HEK293 (cell line): ENCODE measurements around the gene STAT3.

ENCODE experiments used
- CTCF ChIA-PET: fragments of 350-600 bp; formaldehyde crosslinking; extraction: SDS; loops from one replicate; lab custom pipeline; 2021; ENCODE audit warnings: antibody characterized with exemption; lab: Yijun Ruan, JAX
- POLR2A ChIA-PET: fragments of 300-600 bp; formaldehyde crosslinking; extraction: SDS; loops from one replicate; lab custom pipeline; 2020; ENCODE audit warnings: antibody characterized with exemption, inconsistent platforms; lab: Yijun Ruan, JAX
- H3K27ac ChIP-seq: fragments of 200-500 bp; sonication (Bioruptor generic); 2 replicates; pipeline ENCODE4 v1.5.1; 2014; ENCODE audit warnings: low read depth, low read length, control low read depth, inconsistent platforms; ENCODE audit errors: extremely low read depth
- H3K36me3 ChIP-seq, 2 experiments: fragments of 200-500 bp in 1 of 2; sonication (Bioruptor generic) in 1 of 2; 1 replicate in 1 of 2; 2 replicates in 1 of 2; pipeline ENCODE4 v1.5.1; 2014 to 2017; ENCODE audit warnings: inconsistent platforms in 2 of 2, low read length in 2 of 2; ENCODE audit not compliant: control insufficient read depth in 2 of 2, insufficient read depth in 1 of 2
- H3K4me1 ChIP-seq: fragments of 200-500 bp; sonication (Bioruptor generic); 2 replicates; pipeline ENCODE4 v1.5.1; 2014; ENCODE audit warnings: mild to moderate bottlenecking, low read length, inconsistent platforms; ENCODE audit not compliant: control insufficient read depth, insufficient read depth
- H3K4me3 ChIP-seq: 2 replicates; pipeline ENCODE4 v1.5.1; 2011; ENCODE audit warnings: low read depth, mild to moderate bottlenecking, control low read depth, low read length, moderate library complexity
- H3K9me3 ChIP-seq: fragments of 200-500 bp; sonication (Bioruptor generic); 2 replicates; pipeline ENCODE4 v1.5.1; 2014; ENCODE audit warnings: low read depth, low read length, inconsistent platforms; ENCODE audit not compliant: control insufficient read depth, insufficient read depth
- BCL11A ChIP-seq: fragments of 450-650 bp; formaldehyde crosslinking; IDR thresholded peaks from 2 replicates; pipeline ENCODE4 v1.5.1; 2016; ENCODE audit warnings: low read depth, missing biosample characterization, missing genetic modification characterization
- GLI2 ChIP-seq: fragments of 450-650 bp; formaldehyde crosslinking; IDR thresholded peaks from 2 replicates; pipeline ENCODE4; 2017; ENCODE audit warnings: missing biosample characterization, missing genetic modification characterization, low read depth, borderline replicate concordance
- MYNN ChIP-seq: fragments of 450-650 bp; formaldehyde crosslinking; IDR thresholded peaks from 2 replicates; pipeline ENCODE4 v1.5.1; 2016; ENCODE audit warnings: missing biosample characterization, missing genetic modification characterization, borderline replicate concordance
- YY2 ChIP-seq: fragments of 450-650 bp; formaldehyde crosslinking; IDR thresholded peaks from 2 replicates; pipeline ENCODE4 v1.5.1; 2016; ENCODE audit warnings: missing biosample characterization, missing genetic modification characterization
- ZBTB1 ChIP-seq: fragments of 450-650 bp; formaldehyde crosslinking; IDR thresholded peaks from 2 replicates; pipeline ENCODE4 v1.5.1; 2016; ENCODE audit warnings: missing biosample characterization, missing genetic modification characterization
- ZBTB17 ChIP-seq: fragments of 450-650 bp; formaldehyde crosslinking; IDR thresholded peaks from 2 replicates; pipeline ENCODE4 v1.5.1; 2016; ENCODE audit warnings: missing biosample characterization, missing genetic modification characterization
- ZBTB21 ChIP-seq: fragments of 450-650 bp; formaldehyde crosslinking; IDR thresholded peaks from 2 replicates; pipeline ENCODE4 v1.5.1; 2017; ENCODE audit warnings: missing biosample characterization, missing genetic modification characterization
- ZNF155 ChIP-seq: fragments of 450-650 bp; formaldehyde crosslinking; IDR thresholded peaks from 2 replicates; pipeline ENCODE4 v1.5.1; 2016; ENCODE audit warnings: missing biosample characterization, missing genetic modification characterization
- ZNF174 ChIP-seq: fragments of 450-650 bp; formaldehyde crosslinking; IDR thresholded peaks from 2 replicates; pipeline ENCODE4 v1.5.0; 2017; ENCODE audit warnings: missing biosample characterization, mild to moderate bottlenecking, missing genetic modification characterization
- ZNF19 ChIP-seq: fragments of 450-650 bp; formaldehyde crosslinking; IDR thresholded peaks from 2 replicates; pipeline ENCODE4; 2016; ENCODE audit warnings: missing biosample characterization, missing genetic modification characterization, low read depth
- ZNF23 ChIP-seq: fragments of 450-650 bp; formaldehyde crosslinking; IDR thresholded peaks from 2 replicates; pipeline ENCODE4 v1.5.1; 2016; ENCODE audit warnings: missing biosample characterization, missing genetic modification characterization, borderline replicate concordance
- ZNF248 ChIP-seq: fragments of 450-650 bp; formaldehyde crosslinking; IDR thresholded peaks from 2 replicates; pipeline ENCODE4 v1.5.1; 2017; ENCODE audit warnings: missing biosample characterization, missing genetic modification characterization
- ZNF391 ChIP-seq: fragments of 450-650 bp; formaldehyde crosslinking; IDR thresholded peaks from 2 replicates; pipeline ENCODE4 v1.5.1; 2016; ENCODE audit warnings: low read depth, missing biosample characterization, missing genetic modification characterization, borderline replicate concordance
- ZNF423 ChIP-seq: fragments of 450-650 bp; formaldehyde crosslinking; IDR thresholded peaks from 2 replicates; pipeline ENCODE4 v1.5.1; 2016; ENCODE audit warnings: missing biosample characterization, missing genetic modification characterization
- ZNF529 ChIP-seq: fragments of 450-650 bp; formaldehyde crosslinking; IDR thresholded peaks from 2 replicates; pipeline ENCODE4 v1.5.1; 2017; ENCODE audit warnings: missing genetic modification characterization, missing biosample characterization; ENCODE audit not compliant: insufficient replicate concordance
- ZNF558 ChIP-seq: fragments of 450-650 bp; formaldehyde crosslinking; IDR thresholded peaks from 2 replicates; pipeline ENCODE4 v1.5.1; 2016; ENCODE audit warnings: missing biosample characterization, missing genetic modification characterization
- ZNF629 ChIP-seq: fragments of 450-650 bp; formaldehyde crosslinking; IDR thresholded peaks from 2 replicates; pipeline ENCODE4 v1.5.1; 2017; ENCODE audit warnings: missing biosample characterization, missing genetic modification characterization
- ZNF677 ChIP-seq: fragments of 450-650 bp; IDR thresholded peaks from 2 replicates; pipeline ENCODE4 v1.5.0; 2018; ENCODE audit warnings: missing biosample characterization, mild to moderate bottlenecking, missing genetic modification characterization, moderate library complexity
- ZNF768 ChIP-seq: fragments of 450-650 bp; formaldehyde crosslinking; IDR thresholded peaks from 2 replicates; pipeline ENCODE4 v1.5.1; 2018; ENCODE audit warnings: missing biosample characterization, mild to moderate bottlenecking, missing genetic modification characterization
- ZNF777 ChIP-seq: fragments of 450-650 bp; formaldehyde crosslinking; IDR thresholded peaks from 2 replicates; pipeline ENCODE4 v1.5.1; 2017; ENCODE audit warnings: missing biosample characterization, missing genetic modification characterization, borderline replicate concordance
- ZNF791 ChIP-seq: fragments of 450-650 bp; formaldehyde crosslinking; IDR thresholded peaks from 2 replicates; pipeline ENCODE4 v1.5.1; 2016; ENCODE audit warnings: missing biosample characterization, missing genetic modification characterization
- ZNF837 ChIP-seq: fragments of 450-650 bp; formaldehyde crosslinking; IDR thresholded peaks from 2 replicates; pipeline ENCODE4 v1.5.1; 2016; ENCODE audit warnings: missing biosample characterization, missing genetic modification characterization
- TF ChIP-seq, protein P1 (sequence below): IDR thresholded peaks from 2 replicates; pipeline ENCODE4 v1.6.1; 2011; ENCODE audit warnings: mild to moderate bottlenecking, low read depth, low read length, borderline replicate concordance
- TF ChIP-seq, protein P2 (sequence below): fragments of 450-650 bp; formaldehyde crosslinking; IDR thresholded peaks from 2 replicates; pipeline ENCODE4 v1.5.1; 2016; ENCODE audit warnings: missing biosample characterization, missing genetic modification characterization
- TF ChIP-seq, protein P3 (sequence below): fragments of 450-650 bp; formaldehyde crosslinking; IDR thresholded peaks from 2 replicates; pipeline ENCODE4 v1.5.1; 2017; ENCODE audit warnings: missing biosample characterization, missing genetic modification characterization
- TF ChIP-seq, protein P4 (sequence below): fragments of 450-650 bp; formaldehyde crosslinking; IDR thresholded peaks from 2 replicates; pipeline ENCODE4 v1.5.1; 2016; ENCODE audit warnings: missing biosample characterization, missing genetic modification characterization

Gene STAT3

DNA sequence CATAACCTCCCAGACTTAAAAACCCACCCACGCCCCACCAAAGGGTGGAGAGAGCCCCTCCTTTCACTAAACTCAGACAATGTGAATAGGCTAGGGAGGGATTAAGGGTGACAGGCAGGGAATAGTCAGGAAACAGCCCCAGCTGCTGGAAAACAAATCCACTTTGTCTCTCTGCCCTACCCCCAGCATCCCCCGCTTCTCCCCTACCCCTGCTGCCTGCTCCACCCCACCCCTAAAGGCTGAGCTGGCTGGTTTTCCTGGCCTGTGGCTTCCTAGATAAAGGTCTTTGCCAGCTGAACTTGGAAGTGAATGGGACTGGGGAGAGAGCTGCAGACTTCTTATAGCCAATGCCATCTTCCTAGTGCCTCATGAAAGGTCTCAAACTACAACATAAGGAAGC lies 19.8 kb upstream of the STAT3 start:
- POLR2A ChIA-PET = interaction anchor here (0.5 to 3.3 kb wide), 6 partner anchors 10 to 151 kb away, joined by 3 to 41 read pairs (median 3); partner anchors contain the start of genes CAVIN1 and STAT3
- TF ChIP-seq ZNF677 (no peak), MYNN (tag by site-specific recombination) (no peak), ZNF791 (tag by site-specific recombination) (no peak), ZNF23 (tag by site-specific recombination) (no peak)
- TF ChIP-seq, all 188 proteins: peak for 0
- no peaks in the 10 kb centered on the region for H3K9me3 ChIP-seq
- CTCF ChIA-PET = interaction anchor here (0.6 to 13.6 kb wide), 12 partner anchors 18 to 328 kb away, joined by 3 to 378 read pairs (median 6); partner anchors contain the start of gene STAT3
- no peak overlapping the region for H3K27ac ChIP-seq
- 0 out of 2 replicates have a peak, but pooled peaks cover 3% of the 10 kb centered on the region for H3K4me1 ChIP-seq
- H3K4me3 ChIP-seq = no peak overlapping the region
- peaks cover 3 to 7% of the 10 kb centered on the region in 2 experiments; a peak in 1 of 3 replicates for H3K36me3 ChIP-seq

DNA sequence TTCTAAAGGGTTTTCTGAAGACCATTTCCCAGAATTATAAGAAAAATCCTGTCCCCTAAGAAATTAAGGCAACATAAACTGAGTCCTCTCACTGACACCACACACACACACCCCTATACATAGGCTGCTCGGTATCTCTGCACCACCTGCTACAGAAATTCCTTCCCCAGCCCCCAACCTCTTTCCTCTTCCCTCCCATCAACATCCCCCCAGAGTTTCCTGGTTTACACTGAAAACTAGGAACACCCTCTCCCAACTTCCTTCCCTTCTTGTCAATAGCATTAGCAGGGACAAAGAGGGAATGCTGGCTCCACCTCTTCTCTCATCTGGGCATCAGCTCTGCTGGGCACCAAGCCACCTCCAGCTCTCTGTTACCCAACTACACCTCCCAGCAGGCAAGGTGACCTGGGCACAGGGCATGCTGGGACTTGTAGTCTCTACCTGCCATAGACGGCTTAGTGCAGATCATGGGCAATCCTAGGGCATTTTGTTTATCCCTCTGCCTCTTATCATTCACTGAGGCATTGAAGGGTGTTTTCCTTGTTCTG lies 19.1 kb upstream of the STAT3 start:
- ChIA-PET CTCF (interaction anchor here (0.6 to 13.6 kb wide), 29 partner anchors 8 to 442 kb away, joined by 3 to 378 read pairs (median 6); partner anchors contain the start of genes CAVIN1 and STAT3), POLR2A (interaction anchor here (0.6 to 3.3 kb wide), 6 partner anchors 9 to 353 kb away, joined by 3 to 41 read pairs (median 4); partner anchors contain the start of genes CAVIN1 and STAT3)
- Histone ChIP-seq H3K27ac (no peak overlapping the region), H3K36me3 (peaks cover 3 to 7% of the 10 kb centered on the region in 2 experiments; a peak in 1 of 3 replicates), H3K4me1 (0 out of 2 replicates have a peak, but pooled peaks cover 3% of the 10 kb centered on the region), H3K4me3 (no peak overlapping the region), H3K9me3 (no peaks in the 10 kb centered on the region)
- TF ChIP-seq, protein P1, sequence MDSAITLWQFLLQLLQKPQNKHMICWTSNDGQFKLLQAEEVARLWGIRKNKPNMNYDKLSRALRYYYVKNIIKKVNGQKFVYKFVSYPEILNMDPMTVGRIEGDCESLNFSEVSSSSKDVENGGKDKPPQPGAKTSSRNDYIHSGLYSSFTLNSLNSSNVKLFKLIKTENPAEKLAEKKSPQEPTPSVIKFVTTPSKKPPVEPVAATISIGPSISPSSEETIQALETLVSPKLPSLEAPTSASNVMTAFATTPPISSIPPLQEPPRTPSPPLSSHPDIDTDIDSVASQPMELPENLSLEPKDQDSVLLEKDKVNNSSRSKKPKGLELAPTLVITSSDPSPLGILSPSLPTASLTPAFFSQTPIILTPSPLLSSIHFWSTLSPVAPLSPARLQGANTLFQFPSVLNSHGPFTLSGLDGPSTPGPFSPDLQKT = no peak
- TF ChIP-seq ZNF837 (tag by site-specific recombination) = no peak
- TF ChIP-seq ZBTB17 (tag by site-specific recombination) = peak; percentile 95
- TF ChIP-seq ZBTB1 (tag by site-specific recombination) = no peak
- TF ChIP-seq BCL11A = no peak
- no peak for TF ChIP-seq ZNF777 (tag by site-specific recombination)
- TF ChIP-seq ZBTB21 (tag by site-specific recombination) = no peak
- no peak for TF ChIP-seq ZNF391 (tag by site-specific recombination)
- TF ChIP-seq ZNF423 = no peak
- TF ChIP-seq, protein P2, sequence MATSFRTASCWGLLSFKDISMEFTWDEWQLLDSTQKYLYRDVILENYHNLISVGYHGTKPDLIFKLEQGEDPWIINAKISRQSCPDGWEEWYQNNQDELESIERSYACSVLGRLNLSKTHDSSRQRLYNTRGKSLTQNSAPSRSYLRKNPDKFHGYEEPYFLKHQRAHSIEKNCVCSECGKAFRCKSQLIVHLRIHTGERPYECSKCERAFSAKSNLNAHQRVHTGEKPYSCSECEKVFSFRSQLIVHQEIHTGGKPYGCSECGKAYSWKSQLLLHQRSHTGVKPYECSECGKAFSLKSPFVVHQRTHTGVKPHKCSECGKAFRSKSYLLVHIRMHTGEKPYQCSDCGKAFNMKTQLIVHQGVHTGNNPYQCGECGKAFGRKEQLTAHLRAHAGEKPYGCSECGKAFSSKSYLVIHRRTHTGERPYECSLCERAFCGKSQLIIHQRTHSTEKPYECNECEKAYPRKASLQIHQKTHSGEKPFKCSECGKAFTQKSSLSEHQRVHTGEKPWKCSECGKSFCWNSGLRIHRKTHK (tag by site-specific recombination) = no peak
- no peak for TF ChIP-seq ZNF768 (tag by site-specific recombination)
- TF ChIP-seq, protein P3, sequence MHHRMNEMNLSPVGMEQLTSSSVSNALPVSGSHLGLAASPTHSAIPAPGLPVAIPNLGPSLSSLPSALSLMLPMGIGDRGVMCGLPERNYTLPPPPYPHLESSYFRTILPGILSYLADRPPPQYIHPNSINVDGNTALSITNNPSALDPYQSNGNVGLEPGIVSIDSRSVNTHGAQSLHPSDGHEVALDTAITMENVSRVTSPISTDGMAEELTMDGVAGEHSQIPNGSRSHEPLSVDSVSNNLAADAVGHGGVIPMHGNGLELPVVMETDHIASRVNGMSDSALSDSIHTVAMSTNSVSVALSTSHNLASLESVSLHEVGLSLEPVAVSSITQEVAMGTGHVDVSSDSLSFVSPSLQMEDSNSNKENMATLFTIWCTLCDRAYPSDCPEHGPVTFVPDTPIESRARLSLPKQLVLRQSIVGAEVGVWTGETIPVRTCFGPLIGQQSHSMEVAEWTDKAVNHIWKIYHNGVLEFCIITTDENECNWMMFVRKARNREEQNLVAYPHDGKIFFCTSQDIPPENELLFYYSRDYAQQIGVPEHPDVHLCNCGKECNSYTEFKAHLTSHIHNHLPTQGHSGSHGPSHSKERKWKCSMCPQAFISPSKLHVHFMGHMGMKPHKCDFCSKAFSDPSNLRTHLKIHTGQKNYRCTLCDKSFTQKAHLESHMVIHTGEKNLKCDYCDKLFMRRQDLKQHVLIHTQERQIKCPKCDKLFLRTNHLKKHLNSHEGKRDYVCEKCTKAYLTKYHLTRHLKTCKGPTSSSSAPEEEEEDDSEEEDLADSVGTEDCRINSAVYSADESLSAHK (tag by site-specific recombination) = no peak
- no peak for TF ChIP-seq ZNF529 (tag by site-specific recombination)
- TF ChIP-seq GLI2 = no peak
- TF ChIP-seq ZNF155 (tag by site-specific recombination) = no peak
- no peak for TF ChIP-seq ZNF248 (tag by site-specific recombination)
- TF ChIP-seq, protein P4, sequence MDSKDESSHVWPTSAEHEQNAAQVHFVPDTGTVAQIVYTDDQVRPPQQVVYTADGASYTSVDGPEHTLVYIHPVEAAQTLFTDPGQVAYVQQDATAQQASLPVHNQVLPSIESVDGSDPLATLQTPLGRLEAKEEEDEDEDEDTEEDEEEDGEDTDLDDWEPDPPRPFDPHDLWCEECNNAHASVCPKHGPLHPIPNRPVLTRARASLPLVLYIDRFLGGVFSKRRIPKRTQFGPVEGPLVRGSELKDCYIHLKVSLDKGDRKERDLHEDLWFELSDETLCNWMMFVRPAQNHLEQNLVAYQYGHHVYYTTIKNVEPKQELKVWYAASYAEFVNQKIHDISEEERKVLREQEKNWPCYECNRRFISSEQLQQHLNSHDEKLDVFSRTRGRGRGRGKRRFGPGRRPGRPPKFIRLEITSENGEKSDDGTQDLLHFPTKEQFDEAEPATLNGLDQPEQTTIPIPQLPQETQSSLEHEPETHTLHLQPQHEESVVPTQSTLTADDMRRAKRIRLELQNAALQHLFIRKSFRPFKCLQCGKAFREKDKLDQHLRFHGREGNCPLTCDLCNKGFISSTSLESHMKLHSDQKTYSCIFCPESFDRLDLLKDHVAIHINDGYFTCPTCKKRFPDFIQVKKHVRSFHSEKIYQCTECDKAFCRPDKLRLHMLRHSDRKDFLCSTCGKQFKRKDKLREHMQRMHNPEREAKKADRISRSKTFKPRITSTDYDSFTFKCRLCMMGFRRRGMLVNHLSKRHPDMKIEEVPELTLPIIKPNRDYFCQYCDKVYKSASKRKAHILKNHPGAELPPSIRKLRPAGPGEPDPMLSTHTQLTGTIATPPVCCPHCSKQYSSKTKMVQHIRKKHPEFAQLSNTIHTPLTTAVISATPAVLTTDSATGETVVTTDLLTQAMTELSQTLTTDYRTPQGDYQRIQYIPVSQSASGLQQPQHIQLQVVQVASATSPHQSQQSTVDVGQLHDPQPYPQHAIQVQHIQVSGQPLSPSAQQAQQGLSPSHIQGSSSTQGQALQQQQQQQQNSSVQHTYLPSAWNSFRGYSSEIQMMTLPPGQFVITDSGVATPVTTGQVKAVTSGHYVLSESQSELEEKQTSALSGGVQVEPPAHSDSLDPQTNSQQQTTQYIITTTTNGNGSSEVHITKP (tag by site-specific recombination) = peak; percentile 82
- 0 out of 2 replicates have a peak, but pooled peaks have one; percentile 11 for TF ChIP-seq ZNF629 (tag by site-specific recombination)
- TF ChIP-seq YY2 = peak; percentile 67
- TF ChIP-seq ZNF19 = no peak
- no peak for TF ChIP-seq ZNF558 (tag by site-specific recombination)
- TF ChIP-seq ZNF174 (tag by site-specific recombination) = no peak
